NCI-H2081 (cell line): ENCODE data around the gene EML1.
"Not testable (repeated sequence)": the region's sequence is repeated elsewhere in the genome, so short reads cannot be mapped to it uniquely, and the experiment has no call there.

ENCODE experiments used
- DNase-seq, 2 experiments: peaks; one replicate each; lab custom pipeline; 2025; lab: John Stamatoyannopoulos, UW

The EML1 gene

DNA sequence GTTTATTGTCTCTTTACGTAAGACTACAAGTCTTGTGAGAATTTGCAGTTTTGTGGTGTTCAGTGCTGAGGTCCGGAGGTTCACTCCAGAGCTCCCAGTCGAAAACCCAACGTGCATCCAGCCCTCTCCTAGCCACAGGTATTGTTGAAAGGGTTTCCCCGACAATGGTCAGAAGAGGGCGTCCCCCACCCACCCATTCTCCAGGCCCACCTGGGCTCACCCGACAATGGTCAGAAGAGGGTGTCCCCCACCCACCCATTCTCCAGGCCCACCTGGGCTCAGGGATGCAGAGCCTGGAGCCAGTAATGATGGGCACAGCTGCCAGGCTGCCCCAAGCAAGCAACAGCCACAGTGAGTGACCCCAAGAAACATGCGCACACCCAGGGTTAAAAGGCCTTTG lies 145.2 kb downstream of the EML1 start:
- DNase-seq = no peak

DNA sequence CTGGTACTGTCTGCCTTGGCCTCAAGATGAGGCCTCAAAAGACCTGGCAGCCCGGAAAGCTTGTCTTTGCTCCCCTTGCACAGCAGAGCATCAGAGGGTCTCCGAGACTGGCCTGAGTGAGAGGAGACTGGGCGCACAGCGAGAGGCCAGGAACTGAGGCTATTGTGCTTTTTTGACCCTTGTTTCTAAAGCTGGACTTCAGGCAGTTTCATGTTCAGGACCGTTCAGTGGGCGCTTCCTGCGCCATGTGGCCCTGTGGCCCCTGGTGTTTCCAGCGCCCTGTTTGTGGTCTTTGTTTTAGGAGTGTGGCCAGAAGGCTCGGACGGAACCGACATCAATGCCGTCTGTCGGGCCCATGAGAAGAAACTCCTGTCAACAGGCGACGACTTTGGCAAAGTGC lies 145.7 kb downstream of the EML1 start:
- DNase-seq = no peak

DNA sequence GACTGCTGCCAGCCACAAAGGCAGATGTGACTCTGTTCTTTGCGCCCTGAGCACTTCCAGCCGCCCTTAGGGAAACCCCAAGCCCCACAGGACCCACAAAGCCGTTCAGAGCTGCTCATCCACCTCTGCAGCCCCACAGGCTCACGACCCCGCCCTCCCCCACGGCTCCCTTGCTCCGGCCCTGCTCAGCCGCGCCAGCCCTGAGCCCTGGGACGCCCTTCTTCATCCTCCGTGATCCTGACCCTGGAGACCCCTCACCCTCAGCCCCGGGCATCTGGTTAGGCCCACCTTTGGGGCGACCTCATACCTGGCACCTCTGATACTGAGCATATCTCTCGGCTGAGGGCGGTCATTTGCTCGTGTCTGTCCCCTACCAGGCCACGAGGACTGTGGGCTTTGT lies 146.2 kb downstream of the EML1 start:
- no peak for DNase-seq

DNA sequence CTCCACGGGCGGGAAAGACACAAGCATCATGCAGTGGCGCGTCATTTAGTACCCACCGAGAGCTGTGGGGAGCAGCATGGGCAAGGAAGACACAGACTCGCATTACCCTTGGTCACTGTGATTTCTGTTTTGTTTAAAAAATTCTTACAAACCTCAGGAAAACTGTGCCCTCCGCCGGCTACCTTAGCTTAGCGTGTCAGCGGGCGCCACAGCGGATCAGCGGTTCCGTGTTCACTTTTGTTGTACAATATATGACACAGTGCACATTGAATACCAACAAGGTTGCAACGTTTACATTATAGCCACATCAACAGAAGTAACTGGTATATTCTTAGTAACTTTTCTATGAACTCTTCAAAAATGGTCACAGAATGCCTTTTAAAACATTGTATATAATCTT lies 146.9 kb downstream of the EML1 start:
- DNase-seq = no peak

DNA sequence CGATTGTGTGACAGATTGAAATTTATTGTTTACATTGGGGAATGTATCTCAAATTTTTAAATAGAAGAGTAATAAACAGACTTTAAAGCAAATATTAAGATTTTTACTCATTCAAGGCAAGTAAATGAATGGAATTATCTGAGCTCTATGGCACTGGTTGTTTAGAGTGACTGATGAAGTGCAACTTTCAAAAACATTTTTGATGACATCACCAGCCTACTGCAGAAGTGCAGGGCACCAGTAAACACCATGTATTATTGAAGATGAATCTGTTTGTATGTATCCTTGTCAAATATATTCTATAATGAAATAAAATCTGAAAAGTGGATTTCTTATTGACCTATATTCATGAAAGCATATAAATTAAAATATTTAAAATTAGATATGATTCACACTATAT lies 148.0 kb downstream of the EML1 start:
- no peak for DNase-seq

DNA sequence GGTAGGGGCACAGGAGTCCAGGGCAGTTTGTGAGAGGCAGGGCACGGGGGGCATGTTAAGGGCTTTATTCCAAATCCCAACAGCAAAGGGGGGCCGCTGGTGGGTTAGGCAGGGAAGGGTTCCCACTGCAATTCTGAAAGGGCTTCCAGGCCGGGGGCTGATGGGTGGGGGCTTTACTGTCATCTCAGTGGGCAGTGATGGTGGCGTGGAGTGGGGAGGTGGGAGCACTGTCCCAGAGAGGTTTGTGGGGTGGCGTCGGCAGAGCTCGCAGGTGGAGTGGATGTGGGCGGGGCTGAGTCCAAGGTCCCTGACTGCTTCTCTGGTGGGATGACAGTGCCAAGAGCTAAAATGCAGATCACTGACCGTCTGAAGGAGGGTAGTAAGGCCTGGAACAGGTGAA lies 150.4 kb downstream of the EML1 start:
- no peak for DNase-seq

DNA sequence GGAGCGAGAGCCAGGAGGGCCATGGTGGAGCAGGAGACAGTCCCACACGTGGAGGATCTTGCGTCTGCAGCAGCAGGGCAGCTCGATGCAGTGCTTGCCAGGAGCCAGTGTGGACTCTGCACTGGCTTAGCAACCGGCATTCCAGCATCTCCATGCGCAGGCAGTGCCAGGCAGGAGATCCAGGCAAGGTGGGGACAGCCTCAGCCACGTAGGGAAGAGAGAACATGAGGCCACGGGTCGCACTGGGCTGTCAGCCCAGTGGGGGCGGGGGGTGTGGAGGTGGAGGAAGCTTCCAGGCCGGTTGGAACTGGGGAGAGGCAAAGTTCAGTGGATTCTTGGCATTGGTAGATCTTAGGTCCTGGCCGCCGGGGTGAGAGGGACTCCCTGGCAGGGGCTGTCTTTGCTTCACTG lies 151.0 kb downstream of the EML1 start:
- no peak for DNase-seq

DNA sequence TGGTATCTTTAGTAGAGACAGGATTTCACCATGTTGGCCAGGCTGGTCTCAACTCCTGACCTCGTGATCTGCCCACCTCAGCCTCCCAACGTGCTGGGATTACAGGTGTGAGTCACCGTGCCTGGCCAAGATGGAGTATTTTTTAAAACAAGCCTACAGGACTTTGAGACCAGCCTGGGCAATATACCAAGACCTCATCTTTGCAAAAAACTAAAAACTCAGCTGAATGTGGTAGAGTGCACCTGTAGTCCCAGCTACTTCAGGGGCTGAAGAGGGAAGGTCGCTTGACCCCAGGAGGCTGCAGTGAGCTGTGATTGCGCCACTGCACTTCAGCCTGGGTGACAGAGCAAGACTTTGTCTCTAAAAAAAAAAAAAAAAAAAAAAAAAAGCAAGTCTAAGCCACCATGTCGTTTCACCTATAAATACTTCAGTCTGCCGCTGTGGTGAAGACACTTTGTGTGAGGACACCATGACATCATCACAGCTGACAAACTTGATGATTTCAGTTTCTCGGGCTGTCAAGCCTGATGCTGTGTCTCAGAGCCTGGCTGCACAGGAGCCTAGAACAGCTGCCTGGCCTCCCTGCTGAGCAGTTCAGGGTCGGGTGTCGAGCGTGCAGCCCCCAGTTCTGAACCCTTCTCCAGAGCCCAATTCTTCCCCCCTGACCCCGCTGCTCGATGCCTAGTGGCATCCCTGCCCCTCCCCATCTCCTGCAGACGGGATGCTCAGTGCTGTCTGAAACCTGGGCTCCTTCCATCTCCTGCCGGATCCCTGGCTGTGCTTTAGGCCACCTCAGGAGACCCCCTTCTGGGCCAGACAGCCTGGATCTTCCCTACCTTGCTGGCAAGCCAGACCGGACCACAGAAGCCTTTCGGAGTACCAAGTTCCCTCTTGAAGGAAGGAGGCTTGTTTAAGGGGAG lies 152.8 kb downstream of the EML1 start:
- no peak for DNase-seq

DNA sequence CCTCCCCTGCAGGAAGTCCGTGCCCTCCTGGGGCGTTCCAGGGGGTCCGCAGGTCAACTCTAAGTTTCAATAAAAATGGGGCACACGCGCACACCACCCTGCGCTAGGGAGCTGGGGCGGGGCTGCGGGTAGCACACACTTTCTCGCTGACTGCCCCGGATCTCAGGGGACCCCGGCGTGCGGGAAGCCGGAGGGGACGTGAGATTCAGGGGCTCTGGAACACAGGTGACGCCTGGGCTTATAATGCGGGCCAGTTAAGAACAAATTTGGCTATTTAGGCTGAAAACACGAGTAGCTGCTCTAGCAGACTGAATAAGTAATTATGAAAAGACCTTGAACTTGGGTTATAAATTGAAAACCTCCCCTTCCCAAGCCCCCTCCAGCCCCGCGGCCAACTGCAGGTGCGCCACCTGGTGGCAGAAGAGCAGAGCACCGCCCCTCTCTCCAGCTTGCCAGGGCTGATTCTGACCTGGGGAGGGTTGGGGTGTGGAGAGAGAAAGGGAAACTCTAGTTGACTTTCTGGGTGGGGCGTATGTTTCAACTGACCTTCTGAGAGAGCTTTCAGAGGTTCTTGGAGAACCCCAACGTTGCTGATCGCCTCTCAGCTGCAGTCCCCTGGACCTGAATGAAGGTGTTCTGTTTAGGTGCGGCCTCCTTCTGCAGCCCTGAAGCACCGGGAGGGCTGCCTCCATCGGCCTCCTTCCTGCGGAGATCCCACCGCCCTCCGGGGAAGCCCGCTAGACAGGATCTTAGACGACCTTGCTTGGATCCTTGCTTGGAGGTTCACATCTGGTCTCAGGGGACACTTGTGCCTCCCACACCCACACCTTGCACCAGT lies 153.7 kb downstream of the EML1 start:
- DNase-seq = no peak

DNA sequence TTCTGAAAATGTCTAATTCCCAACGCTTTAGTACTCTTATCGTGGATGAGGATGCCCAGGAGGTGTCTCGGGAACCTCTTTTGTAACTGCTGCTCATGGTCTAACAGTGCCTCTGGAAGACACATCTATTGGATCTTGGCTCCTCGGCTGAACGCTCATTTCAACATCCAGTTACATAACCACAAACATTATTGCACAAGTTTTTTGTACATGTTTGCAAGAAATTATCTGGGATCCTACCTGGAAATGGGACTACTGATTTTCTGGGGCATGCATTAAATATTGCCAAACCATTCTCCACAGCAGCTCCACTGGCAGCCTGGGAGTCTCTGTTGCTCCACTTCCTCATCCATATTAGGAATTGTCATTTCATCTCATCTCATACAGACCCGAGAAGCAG lies 154.5 kb downstream of the EML1 start:
- DNase-seq = no peak

DNA sequence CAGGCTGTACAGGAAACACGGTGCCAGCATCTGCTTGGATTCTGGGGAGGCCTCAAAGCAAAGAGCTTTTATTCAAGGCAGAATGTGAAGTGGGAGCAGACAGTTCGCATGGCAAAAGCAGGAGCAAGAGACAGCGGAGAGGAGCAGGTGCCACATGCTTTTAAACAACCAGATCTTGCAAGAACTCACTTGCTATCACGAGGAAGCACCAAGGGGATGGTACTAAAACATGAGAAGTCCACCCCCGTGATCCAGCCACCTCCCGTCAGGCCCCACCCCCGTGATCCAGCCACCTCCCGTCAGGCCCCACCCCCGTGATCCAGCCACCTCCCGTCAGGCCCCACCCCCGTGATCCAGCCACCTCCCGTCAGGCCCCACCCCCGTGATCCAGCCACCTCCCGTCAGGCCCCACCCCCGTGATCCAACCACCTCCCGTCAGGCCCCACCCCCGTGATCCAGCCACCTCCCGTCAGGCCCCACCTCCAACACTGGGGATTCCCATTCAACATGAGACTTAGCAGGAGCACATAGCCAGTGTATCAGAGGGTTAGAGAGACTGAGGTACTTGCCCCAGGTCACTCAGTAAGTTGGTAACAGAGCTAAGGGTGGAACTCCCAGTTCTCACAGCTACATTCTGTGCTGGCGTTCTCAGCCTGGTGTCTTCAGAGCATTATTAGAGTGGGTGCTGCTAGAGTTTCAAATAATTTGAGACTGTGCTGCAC lies 156.0 kb downstream of the EML1 start:
- not testable (repeated sequence) for DNase-seq

DNA sequence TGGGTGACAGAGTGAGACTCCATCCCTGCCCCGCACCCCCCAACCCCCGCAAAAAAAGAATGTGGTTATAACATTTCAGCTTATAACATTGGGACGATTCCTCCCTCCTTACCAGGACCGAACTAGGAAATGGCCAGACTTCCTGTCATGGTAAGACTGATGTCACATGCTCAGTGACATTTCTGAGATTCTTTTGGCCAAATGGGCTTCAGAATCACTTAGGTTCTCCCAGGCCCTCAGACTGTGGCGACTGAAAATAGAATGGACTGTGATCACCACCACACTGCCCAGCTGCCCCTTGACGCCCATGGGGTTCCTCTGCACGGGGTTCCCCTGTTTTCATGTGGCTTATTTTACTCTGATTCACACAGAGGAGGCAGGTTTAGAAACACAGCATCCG lies 157.0 kb downstream of the EML1 start:
- no peak for DNase-seq

DNA sequence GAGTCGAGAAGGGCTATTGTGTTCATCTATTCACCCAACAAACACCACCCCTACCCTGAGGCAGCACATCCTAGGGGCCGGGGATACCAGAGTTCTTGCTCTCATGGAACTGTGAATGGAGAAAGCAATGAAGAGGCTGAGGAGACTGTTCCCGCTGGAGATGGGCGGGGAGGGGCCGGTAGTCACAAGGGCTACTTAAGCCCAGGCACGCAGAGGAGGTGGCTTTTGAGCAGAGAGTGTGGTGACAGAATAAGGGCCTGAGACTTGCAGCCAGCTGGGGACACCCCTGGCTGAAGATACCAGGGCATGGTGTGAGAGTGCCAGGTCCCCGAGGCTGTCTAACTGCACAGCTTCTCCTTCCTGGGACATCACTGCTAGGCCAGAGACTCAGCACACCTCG lies 157.9 kb downstream of the EML1 start:
- no peak for DNase-seq

DNA sequence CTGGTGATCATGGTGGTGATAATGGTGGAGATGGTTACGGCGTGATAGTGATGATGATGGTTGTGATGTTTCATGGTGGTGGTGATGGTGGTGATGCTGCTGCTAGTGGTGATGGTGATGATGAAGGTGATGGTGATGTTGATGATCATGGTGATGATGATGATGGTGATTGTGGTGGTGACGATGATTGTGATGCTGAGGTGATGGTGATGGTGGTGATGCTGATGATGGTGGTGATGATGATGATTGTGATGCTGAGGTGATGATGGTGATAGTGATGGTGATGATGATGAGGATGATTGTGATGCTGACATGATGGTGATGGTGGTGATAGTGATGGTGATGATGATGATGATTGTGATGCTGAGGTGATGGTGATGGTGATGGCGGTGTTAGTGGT lies 158.8 kb downstream of the EML1 start:
- DNase-seq = no peak

DNA sequence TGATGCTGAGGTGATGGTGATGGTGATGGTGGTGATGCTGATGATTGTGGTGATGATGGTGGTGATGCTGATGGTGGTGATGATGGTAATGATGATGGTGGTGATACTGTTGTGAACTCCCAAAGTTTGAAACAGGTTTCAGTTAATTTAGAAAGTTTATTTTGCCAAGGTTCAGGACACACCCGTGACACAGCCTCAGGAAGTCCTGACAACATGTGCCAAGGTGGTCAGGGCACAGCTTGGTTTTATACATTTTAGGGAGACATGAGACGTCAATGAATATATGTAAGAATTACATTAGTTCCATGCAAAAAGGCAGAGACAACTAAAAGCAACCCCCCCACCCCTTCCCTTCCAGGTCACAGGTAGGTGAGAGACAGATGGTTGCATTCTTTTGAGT lies 159.2 kb downstream of the EML1 start:
- DNase-seq = no peak

DNA sequence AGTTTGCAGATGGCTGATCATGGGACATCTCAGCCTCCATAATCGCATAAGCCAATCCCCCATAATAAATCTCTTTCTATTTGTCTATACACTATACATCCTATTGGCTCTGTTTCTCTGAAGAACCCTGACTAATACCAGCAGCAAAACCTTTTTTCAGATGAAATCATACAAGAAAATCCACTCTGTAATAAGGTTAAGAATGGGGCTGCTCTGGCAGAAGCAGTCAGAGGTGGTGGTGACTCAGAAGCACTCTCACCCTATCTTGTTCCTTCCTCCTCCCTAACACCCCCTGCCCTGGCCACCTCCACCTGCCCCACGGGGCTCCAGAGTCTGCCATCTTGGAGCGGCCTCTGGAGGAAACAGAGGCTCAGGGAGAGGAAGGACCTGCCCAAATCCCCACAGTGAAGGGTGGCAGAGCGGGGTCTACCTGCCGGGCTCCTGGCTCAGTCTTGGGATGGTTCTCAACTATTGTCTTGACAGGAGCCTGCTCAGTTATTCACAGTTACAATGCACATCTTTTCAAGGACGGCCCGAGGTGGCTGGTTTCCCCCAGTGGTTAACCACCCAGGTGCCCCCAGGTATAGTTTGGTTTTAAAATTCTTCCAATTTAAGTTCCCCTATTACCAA lies 162.7 kb downstream of the EML1 start:
- DNase-seq = no peak

DNA sequence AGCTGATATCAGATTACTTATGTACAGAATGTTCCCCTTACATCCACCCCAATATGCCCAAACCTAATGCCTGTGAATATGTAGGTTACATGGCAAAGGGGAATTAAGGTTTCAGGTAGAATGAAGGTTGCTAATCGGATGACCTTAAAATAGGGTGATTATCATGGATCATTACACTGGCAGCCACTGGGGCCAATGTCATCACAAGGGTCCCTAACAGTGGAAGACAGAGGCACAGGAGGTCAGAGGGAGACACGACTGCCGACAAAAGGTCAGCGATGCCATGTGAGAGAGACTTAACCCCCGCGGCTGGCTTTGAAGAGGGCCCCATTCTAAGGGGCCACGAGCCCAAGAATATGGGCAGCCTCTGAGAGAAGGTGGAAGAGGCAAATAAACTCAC lies 165.2 kb downstream of the EML1 start:
- DNase-seq = no peak

DNA sequence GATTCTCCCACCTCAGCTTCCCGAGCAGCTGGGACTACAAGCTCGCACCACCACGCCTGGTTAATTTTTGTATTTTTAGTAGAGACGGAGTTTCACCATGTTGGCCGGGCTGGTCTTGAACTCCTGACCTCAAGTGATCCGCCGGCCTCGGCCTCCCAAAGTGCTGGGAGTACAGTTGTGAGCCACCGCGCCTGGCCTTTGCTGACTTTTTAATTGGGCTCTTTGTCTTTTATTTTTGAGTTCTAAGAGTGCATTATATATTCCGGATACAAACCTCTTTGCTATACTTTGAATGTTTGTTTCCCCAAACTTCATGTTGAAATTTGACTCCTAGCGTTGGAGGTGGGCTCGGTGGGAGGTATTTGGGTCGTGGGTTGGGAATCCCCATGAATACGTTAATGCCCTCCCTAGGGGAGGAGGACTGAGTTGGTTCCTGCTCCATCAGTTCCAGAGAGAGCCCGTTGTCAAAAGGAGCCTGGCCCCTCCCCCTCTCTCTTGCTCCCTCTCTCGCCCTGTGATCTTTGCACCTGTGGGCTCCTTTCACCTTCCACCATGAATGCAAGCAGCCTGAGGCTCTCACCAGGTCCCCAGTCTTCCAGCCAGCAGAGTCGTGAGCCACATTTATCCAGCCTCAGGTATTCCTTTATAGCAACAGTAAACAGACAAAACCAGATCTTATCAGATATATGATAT lies 168.8 kb downstream of the EML1 start:
- DNase-seq = no peak

DNA sequence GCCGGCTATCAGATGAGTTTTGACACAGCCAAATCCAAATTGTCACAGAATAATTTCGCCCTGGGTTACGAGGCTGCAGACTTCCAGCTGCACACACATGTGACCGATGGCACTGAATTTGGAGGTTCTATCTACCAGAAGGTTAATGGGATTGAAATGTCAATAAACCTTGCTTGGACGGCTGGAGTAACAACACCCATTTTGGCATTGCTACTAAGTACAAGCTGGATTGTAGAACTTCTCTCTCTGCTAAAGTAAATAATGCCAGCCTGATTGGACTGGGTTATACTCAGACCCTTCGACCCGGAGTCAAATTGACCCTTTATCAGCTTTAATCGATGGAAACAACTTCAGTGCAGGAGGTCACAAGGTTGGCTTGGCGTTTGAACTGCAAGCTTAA lies 171.8 kb downstream of the EML1 start:
- DNase-seq = no peak

DNA sequence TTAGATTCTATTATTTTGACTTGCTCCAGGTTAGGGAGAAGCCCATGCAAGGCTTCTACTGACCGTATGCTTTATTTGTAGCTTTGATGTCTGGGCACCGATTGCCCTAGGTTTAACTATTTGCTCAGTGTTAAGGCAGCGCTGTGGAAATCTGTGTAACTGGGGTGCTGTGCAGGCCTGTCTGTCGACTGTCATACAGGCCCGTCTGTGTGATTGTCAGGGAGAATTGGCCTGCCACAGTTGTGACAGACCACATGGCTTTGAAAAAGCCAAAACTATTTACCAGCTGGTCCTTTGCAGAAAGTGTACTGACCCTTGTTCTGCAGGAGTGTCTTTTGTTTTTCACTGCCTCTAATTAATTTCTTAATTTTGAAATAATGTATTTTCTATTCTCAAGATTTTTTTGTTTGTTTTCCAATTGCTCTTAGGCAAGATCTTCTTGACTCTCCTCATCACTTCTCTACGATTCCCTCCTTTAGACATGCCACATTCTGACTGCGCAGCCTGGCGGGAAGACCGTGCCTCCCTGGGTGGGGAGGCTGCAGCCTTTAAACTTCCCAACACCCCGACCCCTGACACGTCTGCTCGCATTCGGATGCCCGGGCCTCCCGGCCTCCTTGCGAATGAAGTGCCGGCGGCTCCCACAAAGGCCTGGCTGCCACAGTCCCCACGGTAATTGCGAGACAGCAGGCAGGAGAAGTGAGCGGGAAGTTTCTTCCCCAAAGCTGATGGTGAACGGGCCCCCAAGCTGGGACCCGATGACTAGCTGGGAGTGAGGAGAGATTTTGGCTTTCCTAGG lies 173.0 kb downstream of the EML1 start:
- no peak for DNase-seq

DNA sequence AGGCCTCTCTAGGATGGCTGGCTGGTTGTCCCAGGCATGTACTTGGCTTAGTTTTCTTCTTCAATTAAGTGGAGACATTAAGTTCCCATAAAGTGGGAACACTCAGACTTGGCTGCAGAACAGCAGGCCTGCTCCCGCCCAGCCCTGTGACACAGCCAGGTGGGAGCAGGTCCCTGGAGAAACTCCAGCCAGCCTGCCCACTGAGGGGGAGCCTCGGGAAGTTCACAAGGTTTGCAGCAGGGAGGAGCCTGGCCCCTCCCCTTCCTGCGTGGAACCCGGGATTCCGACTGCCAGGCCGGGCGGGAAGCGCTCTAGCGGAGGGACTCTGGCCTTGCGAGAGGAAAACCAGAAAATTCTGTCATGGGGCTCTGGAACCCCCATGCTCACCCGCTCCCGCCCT lies 173.7 kb downstream of the EML1 start:
- DNase-seq = no peak
